HFFc6 (cell line): ENCODE data around the gene MCF2L. TPM values are rescaled to one million over a fixed set of nuclear protein-coding genes. Genes with fewer than 3 reads are reported as not detected.

Experiments used
- DNase-seq: peaks from one replicate; pipeline ENCODE4 v3.0.0-alpha.2; 2018
- H3K27ac Mint-ChIP-seq: 2 replicates; pipeline ENCODE4 v1.8.0; 2020; ENCODE audit warnings: mild to moderate bottlenecking, mixed read lengths
- H3K27me3 Mint-ChIP-seq: 2 replicates; pipeline ENCODE4 v1.8.0; 2021; ENCODE audit warnings: mild to moderate bottlenecking, moderate library complexity, mixed read lengths; ENCODE audit not compliant: insufficient read depth
- H3K36me3 Mint-ChIP-seq: 2 replicates; pipeline ENCODE4 v1.8.0; 2021; ENCODE audit warnings: low read depth, mixed read lengths
- H3K4me1 Mint-ChIP-seq: 2 replicates; pipeline ENCODE4 v1.8.0; 2020; ENCODE audit warnings: low read depth, mixed read lengths
- H3K4me3 Mint-ChIP-seq: 2 replicates; pipeline ENCODE4 v1.8.0; 2020; ENCODE audit warnings: mild to moderate bottlenecking, moderate library complexity, mixed read lengths
- H3K9me3 Mint-ChIP-seq: 2 replicates; pipeline ENCODE4 v1.8.0; 2020; ENCODE audit warnings: mild to moderate bottlenecking, mixed read lengths
- total RNA-seq, 6 experiments: library from RNA; stranded (reverse); fragmentation: NEBNext Ultra II Directional; extraction: Animal tissue kit (Norgen Biotek cat#: 25700); gene quantifications; 2 replicates in 1 of 6; 3 replicates in 5 of 6; pipeline ENCODE4 v1.2.3, GENCODE V29; 2021
- TF ChIP-seq, protein P1 (sequence below): fragments of 200-600 bp; sonication (generic); IDR thresholded peaks from 2 replicates; pipeline ENCODE4 v1.5.0; 2021; ENCODE audit warnings: antibody characterized with exemption, mild to moderate bottlenecking

Gene MCF2L
- total RNA-seq, 6 experiments from 2014 or later, result not detected

DNA sequence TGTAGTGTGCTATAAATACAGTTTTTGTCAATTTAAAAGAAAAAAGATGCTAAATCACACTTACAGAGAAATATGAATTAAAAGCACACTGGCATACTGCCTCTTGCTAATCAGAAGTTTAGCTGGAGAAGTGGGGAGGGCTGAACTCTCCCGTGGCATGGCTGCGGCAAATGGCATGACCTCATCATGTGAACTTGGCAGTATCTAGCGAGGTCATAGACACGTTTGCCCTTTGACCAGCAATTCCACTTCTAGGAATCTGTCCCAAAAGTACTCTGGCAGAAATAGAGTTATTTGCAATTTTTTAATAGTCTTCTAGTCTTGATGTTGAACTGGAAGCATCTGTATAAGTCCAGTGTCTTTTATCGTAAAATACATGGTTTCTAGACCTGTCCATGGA lies 42.0 kb upstream of the MCF2L start:
- TF ChIP-seq, protein P1, sequence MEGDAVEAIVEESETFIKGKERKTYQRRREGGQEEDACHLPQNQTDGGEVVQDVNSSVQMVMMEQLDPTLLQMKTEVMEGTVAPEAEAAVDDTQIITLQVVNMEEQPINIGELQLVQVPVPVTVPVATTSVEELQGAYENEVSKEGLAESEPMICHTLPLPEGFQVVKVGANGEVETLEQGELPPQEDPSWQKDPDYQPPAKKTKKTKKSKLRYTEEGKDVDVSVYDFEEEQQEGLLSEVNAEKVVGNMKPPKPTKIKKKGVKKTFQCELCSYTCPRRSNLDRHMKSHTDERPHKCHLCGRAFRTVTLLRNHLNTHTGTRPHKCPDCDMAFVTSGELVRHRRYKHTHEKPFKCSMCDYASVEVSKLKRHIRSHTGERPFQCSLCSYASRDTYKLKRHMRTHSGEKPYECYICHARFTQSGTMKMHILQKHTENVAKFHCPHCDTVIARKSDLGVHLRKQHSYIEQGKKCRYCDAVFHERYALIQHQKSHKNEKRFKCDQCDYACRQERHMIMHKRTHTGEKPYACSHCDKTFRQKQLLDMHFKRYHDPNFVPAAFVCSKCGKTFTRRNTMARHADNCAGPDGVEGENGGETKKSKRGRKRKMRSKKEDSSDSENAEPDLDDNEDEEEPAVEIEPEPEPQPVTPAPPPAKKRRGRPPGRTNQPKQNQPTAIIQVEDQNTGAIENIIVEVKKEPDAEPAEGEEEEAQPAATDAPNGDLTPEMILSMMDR, result no peak
- peaks cover 50% of the 10 kb centered on the region for H3K27me3 Mint-ChIP-seq
- H3K27ac Mint-ChIP-seq, result no peak overlapping the region
- H3K4me1 Mint-ChIP-seq, result peaks cover 13% of the 10 kb centered on the region
- H3K9me3 Mint-ChIP-seq, result 0 out of 2 replicates have a peak, but pooled peaks cover 6% of the 10 kb centered on the region
- no peak for DNase-seq
- no peaks in the 10 kb centered on the region; the same call in 1 of the 2 replicates for H3K36me3 Mint-ChIP-seq
- no peak overlapping the region for H3K4me3 Mint-ChIP-seq

DNA sequence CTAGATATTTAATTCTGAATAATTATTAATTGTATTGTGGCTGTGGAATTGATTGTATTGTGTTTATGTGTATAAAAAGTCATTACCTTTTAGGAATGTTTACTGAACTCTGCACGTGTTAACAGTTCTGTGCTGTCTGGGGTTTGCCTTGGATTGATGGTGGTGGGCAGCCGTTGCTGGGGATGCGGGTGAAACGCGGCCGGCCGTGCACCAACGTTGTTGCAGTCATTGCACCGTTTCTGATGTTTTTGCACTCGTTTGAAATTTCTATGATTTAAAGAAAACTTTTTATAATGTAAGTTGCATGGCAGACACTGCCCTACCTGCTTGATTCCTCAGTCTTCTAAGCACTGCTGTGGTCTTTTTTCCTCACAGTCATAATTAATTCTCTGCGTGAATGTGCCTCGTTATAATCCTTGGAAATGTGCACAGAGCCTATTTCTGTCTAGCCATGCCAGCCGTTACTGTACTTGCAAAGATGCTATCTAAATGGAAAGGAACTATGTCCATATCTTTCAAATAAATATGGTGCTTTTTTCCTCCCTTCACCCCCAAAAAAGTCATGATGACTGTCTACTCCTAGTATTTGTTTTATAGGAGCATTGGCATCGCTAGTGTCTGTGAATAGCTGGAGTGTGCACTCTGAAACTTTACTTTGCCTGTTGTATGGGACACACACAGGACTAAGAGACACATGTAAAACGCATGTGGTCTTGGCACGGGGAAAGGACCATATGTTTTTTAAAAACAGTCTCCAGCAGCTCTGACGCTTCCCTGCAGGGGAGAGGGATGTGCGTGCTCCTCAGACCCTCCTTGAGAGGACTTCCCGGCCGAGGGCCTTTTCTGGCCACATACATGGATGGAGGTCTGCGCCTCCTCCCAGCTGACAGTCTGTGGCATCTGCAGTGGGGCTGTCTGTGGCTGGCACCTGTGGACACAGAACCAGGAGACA lies 40.7 kb upstream of the MCF2L start:
- H3K27me3 Mint-ChIP-seq, result peaks cover 57% of the 10 kb centered on the region
- no peak overlapping the region for H3K27ac Mint-ChIP-seq
- TF ChIP-seq, protein P1, result no peak
- no peaks in the 10 kb centered on the region; the same call in 1 of the 2 replicates for H3K36me3 Mint-ChIP-seq
- H3K4me1 Mint-ChIP-seq, result peaks cover 13% of the 10 kb centered on the region
- no peak overlapping the region for H3K4me3 Mint-ChIP-seq
- no peak for DNase-seq
- H3K9me3 Mint-ChIP-seq, result 0 out of 2 replicates have a peak, but pooled peaks cover 6% of the 10 kb centered on the region

DNA sequence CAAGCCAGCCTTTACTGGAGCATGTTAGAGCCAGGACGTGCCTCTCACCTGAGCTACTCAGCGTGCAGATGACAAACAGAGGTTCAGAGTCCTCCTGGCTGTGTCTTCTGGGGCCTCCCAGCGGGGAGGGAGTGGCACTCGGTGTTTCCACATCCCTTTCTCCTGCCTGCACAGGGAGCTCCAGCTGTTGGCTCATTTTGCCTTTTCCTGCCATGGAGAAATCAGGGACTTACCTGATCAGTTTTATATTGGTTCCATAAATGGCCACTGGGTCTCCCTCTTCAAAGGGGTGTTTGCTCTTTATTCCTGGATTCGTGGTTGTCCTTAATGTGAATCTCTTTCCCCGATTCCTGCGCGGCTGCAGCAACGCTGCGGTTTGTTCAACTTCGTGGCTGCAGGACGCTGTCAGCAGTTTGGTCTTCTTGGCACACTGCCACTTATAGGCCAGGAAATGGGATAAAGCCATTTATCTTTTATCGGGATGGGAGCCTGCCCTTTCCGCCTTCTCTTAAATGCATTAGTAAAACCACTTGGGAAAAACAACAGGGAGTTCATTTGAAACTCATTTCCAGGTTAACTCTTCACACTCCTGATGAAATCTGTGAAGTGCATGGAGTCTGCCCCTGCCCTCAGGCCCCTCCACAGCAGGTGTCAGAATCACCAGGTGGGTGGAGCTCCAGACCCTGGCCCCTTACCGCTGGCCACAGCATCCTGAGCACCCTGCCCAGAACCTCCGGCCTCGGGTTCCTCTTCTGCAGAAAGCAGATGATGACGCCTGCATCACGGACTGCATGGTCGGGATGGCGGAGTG lies 39.8 kb upstream of the MCF2L start:
- DNase-seq, result no peak
- TF ChIP-seq, protein P1, result no peak
- Mint-ChIP-seq H3K27ac (no peak overlapping the region), H3K4me3 (peak overlapping the region; percentile 35; the same call in 1 of the 2 replicates), H3K9me3 (0 out of 2 replicates have a peak, but pooled peaks cover 6% of the 10 kb centered on the region), H3K27me3 (peaks cover 56% of the 10 kb centered on the region), H3K36me3 (no peaks in the 10 kb centered on the region; the same call in 1 of the 2 replicates), H3K4me1 (peaks cover 13% of the 10 kb centered on the region)

DNA sequence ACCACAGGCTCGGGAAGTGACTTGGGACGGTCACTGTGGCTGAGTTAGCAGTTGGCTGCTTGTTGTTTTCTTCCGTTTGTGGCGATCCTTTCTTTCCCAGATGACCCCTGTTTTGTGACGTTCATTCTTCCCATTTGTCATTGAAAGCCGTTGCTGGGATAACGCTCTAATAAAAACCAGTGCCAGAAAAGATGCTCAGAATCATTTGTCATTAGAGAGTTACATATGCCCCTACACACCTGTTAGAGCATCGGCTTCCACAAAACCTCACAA lies 39.3 kb upstream of the MCF2L start:
- Mint-ChIP-seq H3K36me3 (no peaks in the 10 kb centered on the region; the same call in 1 of the 2 replicates), H3K27ac (no peak overlapping the region), H3K9me3 (0 out of 2 replicates have a peak, but pooled peaks cover 6% of the 10 kb centered on the region), H3K27me3 (peaks cover 50% of the 10 kb centered on the region), H3K4me1 (peaks cover 13% of the 10 kb centered on the region), H3K4me3 (no peak overlapping the region)
- DNase-seq, result no peak
- TF ChIP-seq, protein P1, result no peak

DNA sequence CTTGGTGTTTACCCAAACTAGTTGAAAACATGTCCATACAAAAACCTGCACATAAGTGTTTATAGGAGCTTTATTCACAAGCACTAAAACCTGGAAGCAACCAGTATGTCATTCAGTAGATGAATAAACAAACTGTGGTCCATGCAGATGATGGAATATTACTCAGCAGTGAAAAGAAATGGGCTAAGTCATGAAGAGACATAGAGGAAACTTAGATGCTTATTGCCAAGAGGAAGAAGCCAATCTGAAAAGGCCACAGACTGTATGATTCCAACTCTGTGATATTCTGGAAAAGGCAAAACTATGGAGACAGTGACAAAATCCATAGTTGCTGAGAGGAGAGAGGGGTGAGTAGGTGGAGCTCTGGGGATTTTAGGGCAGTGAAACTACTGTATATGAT lies 38.8 kb upstream of the MCF2L start:
- peaks cover 50% of the 10 kb centered on the region for H3K27me3 Mint-ChIP-seq
- no peaks in the 10 kb centered on the region; the same call in 1 of the 2 replicates for H3K36me3 Mint-ChIP-seq
- no peak overlapping the region for H3K27ac Mint-ChIP-seq
- no peak for DNase-seq
- TF ChIP-seq, protein P1, result no peak
- H3K9me3 Mint-ChIP-seq, result 0 out of 2 replicates have a peak, but pooled peaks cover 6% of the 10 kb centered on the region
- H3K4me3 Mint-ChIP-seq, result no peak overlapping the region
- peaks cover 13% of the 10 kb centered on the region for H3K4me1 Mint-ChIP-seq
